Measurements from ENCODE around the gene S100A4.

S100A4 gene

GRCh38 chr1:153546796-153547559 lies 1.4 kb upstream of the S100A4 start:
- no peak for DNase-seq

- DNase-seq: no peak
Observed at GRCh38 chr1:153546371-153546770, 765 bp upstream of the S100A4 start.

- peak; percentile 12 for DNase-seq
Observed at GRCh38 chr1:153544453-153545066, 1.0 kb downstream of the S100A4 start.

GRCh38 chr1:153543736-153544135 lies 1.9 kb downstream of the S100A4 start:
- no peak for DNase-seq

- no peak for DNase-seq
Observed at GRCh38 chr1:153542956-153543711, 2.5 kb downstream of the S100A4 start.

GRCh38 chr1:153541641-153542590 lies 3.7 kb downstream of the S100A4 start:
- DNase-seq: no peak

- DNase-seq: peak; percentile 61
Observed at GRCh38 chr1:153540394-153541361, 4.9 kb downstream of the S100A4 start, which contains the start of gene S100A5. S100A5 (minus strand) TSS chr1:153540934; CDS start chr1:153540191, 743 bp downstream.

GRCh38 chr1:153539395-153540093 lies 6.1 kb downstream of the S100A4 start:
- no peak for DNase-seq

GRCh38 chr1:153538315-153538821 lies 7.2 kb downstream of the S100A4 start:
- DNase-seq: no peak

GRCh38 chr1:153537376-153537730 lies 8.3 kb downstream of the S100A4 start:
- DNase-seq: no peak

- DNase-seq: no peak
Observed at GRCh38 chr1:153536671-153537375, 8.8 kb downstream of the S100A4 start.

GRCh38 chr1:153536012-153536670 lies 9.5 kb downstream of the S100A4 start:
- peak; percentile 83 for DNase-seq

- peak; percentile 42 for DNase-seq
Observed at GRCh38 chr1:153535242-153536011, 10.2 kb downstream of the S100A4 start, which contains the start of gene S100A6. S100A6 (minus strand) TSS chr1:153535991; CDS start chr1:153535339, 652 bp downstream.

GRCh38 chr1:153534925-153535241 lies 10.7 kb downstream of the S100A4 start:
- no peak for DNase-seq

GRCh38 chr1:153534226-153534924 lies 11.2 kb downstream of the S100A4 start:
- DNase-seq: no peak

- DNase-seq: no peak
Observed at GRCh38 chr1:153533689-153534201, 11.9 kb downstream of the S100A4 start.

- DNase-seq: peak; percentile 80
Observed at GRCh38 chr1:153532769-153533599, 12.6 kb downstream of the S100A4 start.

Data from stimulated activated CD4-positive, alpha-beta T cell treated with anti-CD3 and anti-CD28 coated beads, Interleukin-4, amount 100 ng/mL, for 24 hours (primary cell).